HEK293 (cell line): ENCODE measurements around the gene MYO9B.

Source experiments
- CTCF ChIA-PET: fragments of 350-600 bp; formaldehyde crosslinking; extraction: SDS; loops from one replicate; lab custom pipeline; 2021; ENCODE audit warnings: antibody characterized with exemption; lab: Yijun Ruan, JAX
- POLR2A ChIA-PET: fragments of 300-600 bp; formaldehyde crosslinking; extraction: SDS; loops from one replicate; lab custom pipeline; 2020; ENCODE audit warnings: antibody characterized with exemption, inconsistent platforms; lab: Yijun Ruan, JAX
- H3K27ac ChIP-seq: fragments of 200-500 bp; sonication (Bioruptor generic); 2 replicates; pipeline ENCODE4 v1.5.1; 2014; ENCODE audit warnings: low read depth, low read length, control low read depth, inconsistent platforms; ENCODE audit errors: extremely low read depth
- H3K36me3 ChIP-seq, 2 experiments: fragments of 200-500 bp in 1 of 2; sonication (Bioruptor generic) in 1 of 2; 1 replicate in 1 of 2; 2 replicates in 1 of 2; pipeline ENCODE4 v1.5.1; 2014 to 2017; ENCODE audit warnings: inconsistent platforms in 2 of 2, low read length in 2 of 2; ENCODE audit not compliant: control insufficient read depth in 2 of 2, insufficient read depth in 1 of 2
- H3K4me1 ChIP-seq: fragments of 200-500 bp; sonication (Bioruptor generic); 2 replicates; pipeline ENCODE4 v1.5.1; 2014; ENCODE audit warnings: mild to moderate bottlenecking, low read length, inconsistent platforms; ENCODE audit not compliant: control insufficient read depth, insufficient read depth
- H3K4me3 ChIP-seq: 2 replicates; pipeline ENCODE4 v1.5.1; 2011; ENCODE audit warnings: low read depth, mild to moderate bottlenecking, control low read depth, low read length, moderate library complexity
- H3K9me3 ChIP-seq: fragments of 200-500 bp; sonication (Bioruptor generic); 2 replicates; pipeline ENCODE4 v1.5.1; 2014; ENCODE audit warnings: low read depth, low read length, inconsistent platforms; ENCODE audit not compliant: control insufficient read depth, insufficient read depth
- BCL11B ChIP-seq: fragments of 450-650 bp; formaldehyde crosslinking; IDR thresholded peaks from 2 replicates; pipeline ENCODE4 v1.5.1; 2016; ENCODE audit warnings: low read depth, missing biosample characterization, missing genetic modification characterization
- GLI2 ChIP-seq: fragments of 450-650 bp; formaldehyde crosslinking; IDR thresholded peaks from 2 replicates; pipeline ENCODE4; 2017; ENCODE audit warnings: missing biosample characterization, missing genetic modification characterization, low read depth, borderline replicate concordance
- GLIS1 ChIP-seq: fragments of 450-650 bp; formaldehyde crosslinking; IDR thresholded peaks from 2 replicates; pipeline ENCODE4 v1.5.1; 2016; ENCODE audit warnings: missing biosample characterization, missing genetic modification characterization
- HOXD13 ChIP-seq: sonication (generic); formaldehyde crosslinking; IDR thresholded peaks from 2 replicates; pipeline ENCODE4 v1.8.0; 2022; ENCODE audit warnings: missing genetic modification reagents, borderline replicate concordance
- KLF7 ChIP-seq: fragments of 450-650 bp; formaldehyde crosslinking; IDR thresholded peaks from 2 replicates; pipeline ENCODE4 v1.5.1; 2016; ENCODE audit warnings: missing biosample characterization, missing genetic modification characterization, borderline replicate concordance
- ZBTB20 ChIP-seq: fragments of 450-650 bp; formaldehyde crosslinking; IDR thresholded peaks from 2 replicates; pipeline ENCODE4 v1.5.1; 2016; ENCODE audit warnings: missing biosample characterization, missing genetic modification characterization
- ZNF138 ChIP-seq: fragments of 450-650 bp; formaldehyde crosslinking; IDR thresholded peaks from 2 replicates; pipeline ENCODE4 v1.5.1; 2016; ENCODE audit warnings: missing biosample characterization, missing genetic modification characterization, borderline replicate concordance
- ZNF146 ChIP-seq: fragments of 450-650 bp; formaldehyde crosslinking; IDR thresholded peaks from 2 replicates; pipeline ENCODE4 v1.5.1; 2016; ENCODE audit warnings: missing biosample characterization, missing genetic modification characterization
- ZNF184 ChIP-seq: fragments of 450-650 bp; IDR thresholded peaks from 2 replicates; pipeline ENCODE4 v1.5.1; 2018; ENCODE audit warnings: missing biosample characterization, mild to moderate bottlenecking, missing genetic modification characterization
- ZNF23 ChIP-seq: fragments of 450-650 bp; formaldehyde crosslinking; IDR thresholded peaks from 2 replicates; pipeline ENCODE4 v1.5.1; 2016; ENCODE audit warnings: missing biosample characterization, missing genetic modification characterization, borderline replicate concordance
- ZNF248 ChIP-seq: fragments of 450-650 bp; formaldehyde crosslinking; IDR thresholded peaks from 2 replicates; pipeline ENCODE4 v1.5.1; 2017; ENCODE audit warnings: missing biosample characterization, missing genetic modification characterization
- ZNF501 ChIP-seq: fragments of 450-650 bp; formaldehyde crosslinking; IDR thresholded peaks from 2 replicates; pipeline ENCODE4 v1.5.1; 2016; ENCODE audit warnings: missing biosample characterization, missing genetic modification characterization
- ZNF560 ChIP-seq: fragments of 450-650 bp; formaldehyde crosslinking; IDR thresholded peaks from 2 replicates; pipeline ENCODE4 v1.5.1; 2017; ENCODE audit warnings: missing biosample characterization, missing genetic modification characterization, borderline replicate concordance
- ZNF610 ChIP-seq: fragments of 450-650 bp; formaldehyde crosslinking; IDR thresholded peaks from 2 replicates; pipeline ENCODE4 v1.5.1; 2016; ENCODE audit warnings: missing biosample characterization, missing genetic modification characterization, borderline replicate concordance
- ZNF626 ChIP-seq: fragments of 450-650 bp; sonication (Bioruptor Pico); formaldehyde crosslinking; IDR thresholded peaks from 2 replicates; pipeline ENCODE4 v1.5.1; 2018; ENCODE audit warnings: missing biosample characterization, missing genetic modification characterization, inconsistent platforms
- ZNF629 ChIP-seq: fragments of 450-650 bp; formaldehyde crosslinking; IDR thresholded peaks from 2 replicates; pipeline ENCODE4 v1.5.1; 2017; ENCODE audit warnings: missing biosample characterization, missing genetic modification characterization
- ZNF768 ChIP-seq: fragments of 450-650 bp; formaldehyde crosslinking; IDR thresholded peaks from 2 replicates; pipeline ENCODE4 v1.5.1; 2018; ENCODE audit warnings: missing biosample characterization, mild to moderate bottlenecking, missing genetic modification characterization
- TF ChIP-seq, protein P1 (sequence below): sonication (generic); formaldehyde crosslinking; IDR thresholded peaks from 2 replicates; pipeline ENCODE4 v1.8.1; 2022; ENCODE audit warnings: mild to moderate bottlenecking, moderate library complexity, missing genetic modification reagents
- TF ChIP-seq, protein P2 (sequence below): fragments of 450-650 bp; formaldehyde crosslinking; conservative IDR thresholded peaks from 2 replicates; pipeline ENCODE4 v1.5.1; 2016; ENCODE audit warnings: low read depth, missing biosample characterization, missing genetic modification characterization
- TF ChIP-seq, protein P3 (sequence below): fragments of 450-650 bp; formaldehyde crosslinking; IDR thresholded peaks from 2 replicates; pipeline ENCODE4 v1.5.1; 2016; ENCODE audit warnings: missing biosample characterization, missing genetic modification characterization

Gene MYO9B

GRCh38 chr19:17112271-17112670 is 36.7 kb downstream of the MYO9B start:
- CTCF ChIA-PET, result no interaction called here
- no peak overlapping the region for H3K27ac ChIP-seq
- POLR2A ChIA-PET, result no interaction called here
- H3K36me3 ChIP-seq, result peaks cover 0 to 6% of the 10 kb centered on the region in 2 experiments; a peak in 2 of 3 replicates
- no peaks in the 10 kb centered on the region for H3K9me3 ChIP-seq
- no peak overlapping the region for H3K4me3 ChIP-seq
- TF ChIP-seq, protein P1, sequence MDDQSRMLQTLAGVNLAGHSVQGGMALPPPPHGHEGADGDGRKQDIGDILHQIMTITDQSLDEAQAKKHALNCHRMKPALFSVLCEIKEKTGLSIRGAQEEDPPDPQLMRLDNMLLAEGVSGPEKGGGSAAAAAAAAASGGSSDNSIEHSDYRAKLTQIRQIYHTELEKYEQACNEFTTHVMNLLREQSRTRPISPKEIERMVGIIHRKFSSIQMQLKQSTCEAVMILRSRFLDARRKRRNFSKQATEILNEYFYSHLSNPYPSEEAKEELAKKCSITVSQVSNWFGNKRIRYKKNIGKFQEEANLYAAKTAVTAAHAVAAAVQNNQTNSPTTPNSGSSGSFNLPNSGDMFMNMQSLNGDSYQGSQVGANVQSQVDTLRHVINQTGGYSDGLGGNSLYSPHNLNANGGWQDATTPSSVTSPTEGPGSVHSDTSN (CRISPR knock-in tag), result no peak
- H3K4me1 ChIP-seq, result peaks cover 10% of the 10 kb centered on the region; the same call in 1 of the 2 replicates

DNA sequence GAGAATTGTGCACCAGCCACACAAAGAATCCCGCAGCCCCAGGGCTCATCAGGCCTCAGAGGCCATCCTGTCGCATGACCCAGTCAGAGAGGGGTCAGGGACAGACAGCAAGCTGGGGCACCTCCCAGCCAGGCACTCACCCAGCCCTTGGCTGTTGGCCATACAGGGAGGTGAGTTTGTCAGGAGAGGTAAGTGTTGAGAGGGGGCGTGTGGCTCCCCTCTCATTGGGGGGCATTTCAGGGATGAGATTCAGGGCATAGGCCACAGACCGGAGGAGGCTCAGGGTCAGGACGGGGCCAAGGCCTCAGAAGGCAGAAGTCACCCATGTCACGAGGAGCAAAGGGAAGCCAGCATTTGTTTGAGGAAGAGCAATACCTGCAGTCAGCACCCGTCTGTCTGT is 37.1 kb downstream of the MYO9B start:
- ChIA-PET POLR2A (no interaction called here), CTCF (no interaction called here)
- H3K36me3 ChIP-seq, result peaks cover 0 to 6% of the 10 kb centered on the region in 2 experiments; a peak in 2 of 3 replicates
- H3K27ac ChIP-seq, result no peak overlapping the region
- peaks cover 8% of the 10 kb centered on the region; the same call in 1 of the 2 replicates for H3K4me1 ChIP-seq
- no peak overlapping the region for H3K4me3 ChIP-seq
- no peaks in the 10 kb centered on the region for H3K9me3 ChIP-seq
- TF ChIP-seq BCL11B (tag by site-specific recombination) (0 out of 2 replicates have a peak, but pooled peaks have one; percentile 49), ZBTB20 (tag by site-specific recombination) (no peak)

DNA sequence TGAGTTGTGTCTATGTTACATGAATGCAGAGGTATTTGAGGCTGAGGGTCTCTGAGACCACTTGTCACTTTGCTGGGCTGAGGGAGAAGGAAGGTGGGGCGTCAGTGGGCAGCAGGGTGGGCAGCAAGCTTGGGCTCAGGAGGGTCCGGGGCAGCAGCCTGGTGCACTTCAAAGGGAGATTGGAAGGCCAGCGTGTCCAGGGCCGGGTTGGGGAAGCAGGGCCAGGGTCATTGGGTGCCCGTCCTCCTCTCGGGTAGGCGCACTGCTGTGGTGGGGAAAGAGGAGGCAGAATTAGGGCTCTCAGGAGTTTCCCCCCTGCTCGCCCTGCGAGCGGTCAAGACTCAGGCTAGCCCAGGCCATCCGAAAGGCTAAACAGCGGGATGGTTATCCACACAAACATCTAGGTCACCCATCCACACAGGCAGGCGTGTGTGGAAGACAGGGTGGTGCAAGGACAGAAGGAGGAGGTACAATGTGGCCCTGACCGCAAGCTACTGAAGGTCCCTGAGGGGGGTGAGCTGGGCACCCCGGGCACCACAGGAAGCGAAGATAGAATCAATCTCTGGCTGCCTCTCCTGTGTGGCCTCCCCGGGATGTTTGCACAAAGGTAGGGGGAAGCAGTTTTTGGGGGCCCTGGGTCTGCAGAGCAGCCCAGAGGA is 37.7 kb downstream of the MYO9B start:
- POLR2A ChIA-PET, result no interaction called here
- no peaks in the 10 kb centered on the region for H3K9me3 ChIP-seq
- no peak overlapping the region for H3K27ac ChIP-seq
- H3K36me3 ChIP-seq, result peaks cover 0 to 6% of the 10 kb centered on the region in 2 experiments; a peak in 2 of 3 replicates
- peaks cover 2% of the 10 kb centered on the region; the same call in 1 of the 2 replicates for H3K4me1 ChIP-seq
- no peak overlapping the region for H3K4me3 ChIP-seq
- CTCF ChIA-PET, result no interaction called here
- TF ChIP-seq ZNF560 (tag by site-specific recombination) (no peak), GLI2 (tag by site-specific recombination) (no peak), ZNF610 (tag by site-specific recombination) (no peak), ZNF626 (tag by site-specific recombination) (no peak), ZNF146 (tag by site-specific recombination) (no peak), ZNF768 (tag by site-specific recombination) (no peak), ZNF23 (tag by site-specific recombination) (no peak), HOXD13 (CRISPR knock-in tag) (no peak), GLIS1 (tag by site-specific recombination) (no peak), ZNF501 (no peak), KLF7 (tag by site-specific recombination) (no peak), ZNF629 (tag by site-specific recombination) (no peak), ZNF248 (tag by site-specific recombination) (no peak), ZNF184 (no peak), ZNF138 (no peak)
- TF ChIP-seq, protein P2, sequence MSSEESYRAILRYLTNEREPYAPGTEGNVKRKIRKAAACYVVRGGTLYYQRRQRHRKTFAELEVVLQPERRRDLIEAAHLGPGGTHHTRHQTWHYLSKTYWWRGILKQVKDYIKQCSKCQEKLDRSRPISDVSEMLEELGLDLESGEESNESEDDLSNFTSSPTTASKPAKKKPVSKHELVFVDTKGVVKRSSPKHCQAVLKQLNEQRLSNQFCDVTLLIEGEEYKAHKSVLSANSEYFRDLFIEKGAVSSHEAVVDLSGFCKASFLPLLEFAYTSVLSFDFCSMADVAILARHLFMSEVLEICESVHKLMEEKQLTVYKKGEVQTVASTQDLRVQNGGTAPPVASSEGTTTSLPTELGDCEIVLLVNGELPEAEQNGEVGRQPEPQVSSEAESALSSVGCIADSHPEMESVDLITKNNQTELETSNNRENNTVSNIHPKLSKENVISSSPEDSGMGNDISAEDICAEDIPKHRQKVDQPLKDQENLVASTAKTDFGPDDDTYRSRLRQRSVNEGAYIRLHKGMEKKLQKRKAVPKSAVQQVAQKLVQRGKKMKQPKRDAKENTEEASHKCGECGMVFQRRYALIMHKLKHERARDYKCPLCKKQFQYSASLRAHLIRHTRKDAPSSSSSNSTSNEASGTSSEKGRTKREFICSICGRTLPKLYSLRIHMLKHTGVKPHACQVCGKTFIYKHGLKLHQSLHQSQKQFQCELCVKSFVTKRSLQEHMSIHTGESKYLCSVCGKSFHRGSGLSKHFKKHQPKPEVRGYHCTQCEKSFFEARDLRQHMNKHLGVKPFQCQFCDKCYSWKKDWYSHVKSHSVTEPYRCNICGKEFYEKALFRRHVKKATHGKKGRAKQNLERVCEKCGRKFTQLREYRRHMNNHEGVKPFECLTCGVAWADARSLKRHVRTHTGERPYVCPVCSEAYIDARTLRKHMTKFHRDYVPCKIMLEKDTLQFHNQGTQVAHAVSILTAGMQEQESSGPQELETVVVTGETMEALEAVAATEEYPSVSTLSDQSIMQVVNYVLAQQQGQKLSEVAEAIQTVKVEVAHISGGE (tag by site-specific recombination), result no peak
- TF ChIP-seq, protein P3, sequence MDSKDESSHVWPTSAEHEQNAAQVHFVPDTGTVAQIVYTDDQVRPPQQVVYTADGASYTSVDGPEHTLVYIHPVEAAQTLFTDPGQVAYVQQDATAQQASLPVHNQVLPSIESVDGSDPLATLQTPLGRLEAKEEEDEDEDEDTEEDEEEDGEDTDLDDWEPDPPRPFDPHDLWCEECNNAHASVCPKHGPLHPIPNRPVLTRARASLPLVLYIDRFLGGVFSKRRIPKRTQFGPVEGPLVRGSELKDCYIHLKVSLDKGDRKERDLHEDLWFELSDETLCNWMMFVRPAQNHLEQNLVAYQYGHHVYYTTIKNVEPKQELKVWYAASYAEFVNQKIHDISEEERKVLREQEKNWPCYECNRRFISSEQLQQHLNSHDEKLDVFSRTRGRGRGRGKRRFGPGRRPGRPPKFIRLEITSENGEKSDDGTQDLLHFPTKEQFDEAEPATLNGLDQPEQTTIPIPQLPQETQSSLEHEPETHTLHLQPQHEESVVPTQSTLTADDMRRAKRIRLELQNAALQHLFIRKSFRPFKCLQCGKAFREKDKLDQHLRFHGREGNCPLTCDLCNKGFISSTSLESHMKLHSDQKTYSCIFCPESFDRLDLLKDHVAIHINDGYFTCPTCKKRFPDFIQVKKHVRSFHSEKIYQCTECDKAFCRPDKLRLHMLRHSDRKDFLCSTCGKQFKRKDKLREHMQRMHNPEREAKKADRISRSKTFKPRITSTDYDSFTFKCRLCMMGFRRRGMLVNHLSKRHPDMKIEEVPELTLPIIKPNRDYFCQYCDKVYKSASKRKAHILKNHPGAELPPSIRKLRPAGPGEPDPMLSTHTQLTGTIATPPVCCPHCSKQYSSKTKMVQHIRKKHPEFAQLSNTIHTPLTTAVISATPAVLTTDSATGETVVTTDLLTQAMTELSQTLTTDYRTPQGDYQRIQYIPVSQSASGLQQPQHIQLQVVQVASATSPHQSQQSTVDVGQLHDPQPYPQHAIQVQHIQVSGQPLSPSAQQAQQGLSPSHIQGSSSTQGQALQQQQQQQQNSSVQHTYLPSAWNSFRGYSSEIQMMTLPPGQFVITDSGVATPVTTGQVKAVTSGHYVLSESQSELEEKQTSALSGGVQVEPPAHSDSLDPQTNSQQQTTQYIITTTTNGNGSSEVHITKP (tag by site-specific recombination), result no peak
